OCI-LY1 (cell line): ENCODE results near the gene DHX32.

Source experiments
- CTCF ChIP-seq: fragments of 200-600 bp; sonication (generic), shearing (Covaris generic); IDR thresholded peaks from 2 replicates; pipeline ENCODE4 v1.5.1; 2017; ENCODE audit warnings: mild to moderate bottlenecking, antibody characterized with exemption, low read length, moderate library complexity, mixed read lengths
- EZH2 ChIP-seq: fragments of 200-600 bp; sonication (generic), shearing (Covaris generic); IDR thresholded peaks from 2 replicates; pipeline ENCODE4 v1.8.0; 2017; ENCODE audit warnings: borderline replicate concordance, mixed run types, mild to moderate bottlenecking, antibody characterized with exemption, low read length, moderate library complexity, mixed read lengths

GRCh38 chr10:125815764-125816163 is 65.3 kb downstream of the DHX32 start:
- TF ChIP-seq CTCF, result no peak
- no peak for TF ChIP-seq EZH2
